IPS-15b (cell line): ENCODE results near the gene KHDC1L.
"Not testable (repeated sequence)": the region's sequence is repeated elsewhere in the genome, so short reads cannot be mapped to it uniquely, and the experiment has no call there.

ENCODE experiments used
- H3K27me3 ChIP-seq: one replicate; pipeline ENCODE4 v1.6.1; 2013; ENCODE audit warnings: low read length; ENCODE audit not compliant: control insufficient read depth, insufficient read depth
- H3K36me3 ChIP-seq: one replicate; pipeline ENCODE4 v1.6.1; 2013; ENCODE audit warnings: low read length; ENCODE audit not compliant: control insufficient read depth, insufficient read depth
- H3K4me1 ChIP-seq: one replicate; pipeline ENCODE4 v1.6.1; 2013; ENCODE audit warnings: mild to moderate bottlenecking, low read length; ENCODE audit not compliant: control insufficient read depth, insufficient read depth
- H3K4me3 ChIP-seq: one replicate; pipeline ENCODE4 v1.5.1; 2013; ENCODE audit warnings: low read depth, low read length
- H3K9ac ChIP-seq: one replicate; pipeline ENCODE4 v1.6.1; 2013; ENCODE audit warnings: low read depth, mild to moderate bottlenecking, low read length
- H3K9me3 ChIP-seq: one replicate; pipeline ENCODE4 v1.6.1; 2013; ENCODE audit warnings: mild to moderate bottlenecking, low read length; ENCODE audit not compliant: control insufficient read depth, insufficient read depth

Gene KHDC1L

GRCh38 chr6:73240730-73241129 lies 15.4 kb upstream of the KHDC1L start:
- H3K9ac ChIP-seq = no peak overlapping the region
- no peaks in the 10 kb centered on the region for H3K4me1 ChIP-seq
- H3K4me3 ChIP-seq = no peak overlapping the region
- H3K9me3 ChIP-seq = no peaks in the 10 kb centered on the region
- H3K36me3 ChIP-seq = no peaks in the 10 kb centered on the region
- no peaks in the 10 kb centered on the region for H3K27me3 ChIP-seq

- Histone ChIP-seq H3K9ac (no peak overlapping the region), H3K9me3 (no peaks in the 10 kb centered on the region), H3K4me3 (no peak overlapping the region), H3K4me1 (no peaks in the 10 kb centered on the region), H3K36me3 (no peaks in the 10 kb centered on the region), H3K27me3 (no peaks in the 10 kb centered on the region)
These were observed 11.0 kb upstream of the KHDC1L start for GRCh38 chr6:73236144-73236750.

- H3K4me1 ChIP-seq = no peaks in the 10 kb centered on the region
- no peak overlapping the region for H3K4me3 ChIP-seq
- no peak overlapping the region for H3K9ac ChIP-seq
- no peaks in the 10 kb centered on the region for H3K27me3 ChIP-seq
- H3K9me3 ChIP-seq = no peaks in the 10 kb centered on the region
- no peaks in the 10 kb centered on the region for H3K36me3 ChIP-seq
These were observed 9.4 kb upstream of the KHDC1L start for GRCh38 chr6:73234733-73235132.

GRCh38 chr6:73233971-73234370 lies 8.7 kb upstream of the KHDC1L start:
- not testable (repeated sequence) for H3K27me3 ChIP-seq, H3K4me3 ChIP-seq, H3K4me1 ChIP-seq, H3K9me3 ChIP-seq, H3K9ac ChIP-seq, H3K36me3 ChIP-seq

GRCh38 chr6:73233048-73233447 lies 7.8 kb upstream of the KHDC1L start:
- H3K4me1 ChIP-seq = no peaks in the 10 kb centered on the region
- no peak overlapping the region for H3K4me3 ChIP-seq
- no peaks in the 10 kb centered on the region for H3K36me3 ChIP-seq
- no peak overlapping the region for H3K9ac ChIP-seq
- no peaks in the 10 kb centered on the region for H3K27me3 ChIP-seq
- H3K9me3 ChIP-seq = no peaks in the 10 kb centered on the region

- no peaks in the 10 kb centered on the region for H3K4me1 ChIP-seq
- H3K9ac ChIP-seq = no peak overlapping the region
- H3K4me3 ChIP-seq = no peak overlapping the region
These were observed 6.7 kb upstream of the KHDC1L start for GRCh38 chr6:73231986-73232391.

GRCh38 chr6:73227606-73228255 lies 2.4 kb upstream of the KHDC1L start:
- no peak overlapping the region for H3K9ac ChIP-seq
- H3K4me3 ChIP-seq = no peak overlapping the region
- no peaks in the 10 kb centered on the region for H3K36me3 ChIP-seq
- H3K27me3 ChIP-seq = no peaks in the 10 kb centered on the region
- H3K4me1 ChIP-seq = no peaks in the 10 kb centered on the region
- H3K9me3 ChIP-seq = no peaks in the 10 kb centered on the region

More at GRCh38 chr6:73231986-73232391, 6.7 kb upstream of the KHDC1L start:
- Histone ChIP-seq H3K27me3 (no peaks in the 10 kb centered on the region), H3K36me3 (no peaks in the 10 kb centered on the region), H3K9me3 (no peaks in the 10 kb centered on the region)

- no peaks in the 10 kb centered on the region for H3K36me3 ChIP-seq
- H3K27me3 ChIP-seq = no peaks in the 10 kb centered on the region
- no peak overlapping the region for H3K9ac ChIP-seq
- H3K4me3 ChIP-seq = no peak overlapping the region
- no peaks in the 10 kb centered on the region for H3K4me1 ChIP-seq
- no peaks in the 10 kb centered on the region for H3K9me3 ChIP-seq
These were observed 8.4 kb downstream of the KHDC1L start for GRCh38 chr6:73216859-73217258.

GRCh38 chr6:73209117-73209516 lies 16.2 kb downstream of the KHDC1L start:
- Histone ChIP-seq H3K9me3 (no peaks in the 10 kb centered on the region), H3K9ac (no peak overlapping the region), H3K36me3 (no peaks in the 10 kb centered on the region), H3K4me1 (peaks cover 3% of the 10 kb centered on the region), H3K4me3 (no peak overlapping the region), H3K27me3 (no peaks in the 10 kb centered on the region)

GRCh38 chr6:73207221-73207837 lies 18.0 kb downstream of the KHDC1L start:
- Histone ChIP-seq H3K4me3 (no peak overlapping the region), H3K27me3 (no peaks in the 10 kb centered on the region), H3K9me3 (no peaks in the 10 kb centered on the region), H3K9ac (no peak overlapping the region), H3K4me1 (peaks cover 5% of the 10 kb centered on the region), H3K36me3 (no peaks in the 10 kb centered on the region)

- Histone ChIP-seq H3K4me1 (peaks cover 5% of the 10 kb centered on the region), H3K9me3 (no peaks in the 10 kb centered on the region), H3K36me3 (no peaks in the 10 kb centered on the region), H3K9ac (no peak overlapping the region), H3K27me3 (no peaks in the 10 kb centered on the region), H3K4me3 (no peak overlapping the region)
These were observed 21.0 kb downstream of the KHDC1L start for GRCh38 chr6:73204252-73204651.

- Histone ChIP-seq H3K9me3 (no peaks in the 10 kb centered on the region), H3K4me1 (peaks cover 5% of the 10 kb centered on the region), H3K4me3 (no peak overlapping the region), H3K9ac (no peak overlapping the region), H3K27me3 (no peaks in the 10 kb centered on the region), H3K36me3 (no peaks in the 10 kb centered on the region)
These were observed 22.2 kb downstream of the KHDC1L start for GRCh38 chr6:73203098-73203497.
